ENCODE data around the gene NINJ1.
"Not testable (repeated sequence)": the region's sequence is repeated elsewhere in the genome, so short reads cannot be mapped to it uniquely, and the experiment has no call there.

The NINJ1 gene

GRCh38 chr9:93118863-93119702 lies 15.0 kb downstream of the NINJ1 start:
- DNase-seq: no peak

GRCh38 chr9:93117924-93118862 lies 15.9 kb downstream of the NINJ1 start:
- DNase-seq: no peak

- not testable (repeated sequence) for DNase-seq
Measured at GRCh38 chr9:93117521-93117920, 16.5 kb downstream of the NINJ1 start.

GRCh38 chr9:93116072-93116961 lies 17.7 kb downstream of the NINJ1 start:
- no peak for DNase-seq

GRCh38 chr9:93115486-93116071 lies 18.5 kb downstream of the NINJ1 start:
- DNase-seq: no peak

- DNase-seq: no peak
Measured at GRCh38 chr9:93114984-93115335, 19.1 kb downstream of the NINJ1 start.

- DNase-seq: no peak
Measured at GRCh38 chr9:93114169-93114983, 19.7 kb downstream of the NINJ1 start.

- no peak for DNase-seq
Measured at GRCh38 chr9:93112864-93113389, 21.1 kb downstream of the NINJ1 start.

- DNase-seq: no peak
Measured at GRCh38 chr9:93112116-93112863, 21.8 kb downstream of the NINJ1 start.

- DNase-seq: no peak
Measured at GRCh38 chr9:93111371-93112115, 22.5 kb downstream of the NINJ1 start.

- DNase-seq: no peak
Measured at GRCh38 chr9:93111001-93111370, 23.1 kb downstream of the NINJ1 start.

GRCh38 chr9:93110311-93110855 lies 23.7 kb downstream of the NINJ1 start:
- DNase-seq: no peak

- no peak for DNase-seq
Measured at GRCh38 chr9:93108291-93109041, 25.6 kb downstream of the NINJ1 start.

- no peak for DNase-seq
Measured at GRCh38 chr9:93107825-93108161, 26.3 kb downstream of the NINJ1 start.

- no peak for DNase-seq
Measured at GRCh38 chr9:93107151-93107824, 26.8 kb downstream of the NINJ1 start.

GRCh38 chr9:93105620-93106019 lies 28.4 kb downstream of the NINJ1 start:
- DNase-seq: no peak

- DNase-seq: not testable (repeated sequence)
Measured at GRCh38 chr9:93101086-93101485, 33.0 kb downstream of the NINJ1 start.

- no peak for DNase-seq
Measured at GRCh38 chr9:93100276-93100636, 33.8 kb downstream of the NINJ1 start.

Measured in NCI-H2081 (cell line).